Breast epithelium (tissue), 4 donors: ENCODE data around the gene NR6A1. TPM values are rescaled to one million over a fixed set of nuclear protein-coding genes. Genes with fewer than 3 reads are reported as not detected.

ENCODE experiments used
- DNase-seq, 2 donors: peaks; one replicate each; pipeline ENCODE4 v3.0.0-alpha.2; 2019; ENCODE audit warnings: low spot score in 2 of 2
- H3K27ac ChIP-seq, 2 donors: fragments of 200-600 bp; sonication (generic) in 1 of 2; one replicate each; pipeline ENCODE4 v1.5.1; 2016 to 2019; ENCODE audit warnings: mild to moderate bottlenecking in 1 of 2
- H3K27me3 ChIP-seq, 2 donors: fragments of 200-600 bp; sonication (generic) in 1 of 2; one replicate each; pipeline versions ENCODE4 v1.5.1 to v1.6.0; 2017 to 2019; ENCODE audit warnings: control low read depth in 1 of 2, mild to moderate bottlenecking in 1 of 2
- H3K36me3 ChIP-seq: fragments of 200-600 bp; one replicate; pipeline ENCODE4 v1.5.1; 2019
- H3K4me1 ChIP-seq, 2 donors: fragments of 200-600 bp; sonication (generic); one replicate each; pipeline ENCODE4 v1.5.1; 2016 to 2019; ENCODE audit warnings: control low read depth in 1 of 2
- H3K4me3 ChIP-seq, 3 donors: fragments of 200-600 bp; sonication (generic); 1 replicate in 2 of 3; 2 replicates in 1 of 3; pipeline ENCODE4 v1.5.1; 2016 to 2019; ENCODE audit warnings: mild to moderate bottlenecking in 3 of 3, moderate library complexity in 2 of 3
- H3K9me3 ChIP-seq, 2 donors: fragments of 200-600 bp; sonication (generic) in 1 of 2; one replicate each; pipeline ENCODE4 v1.5.1; 2016 to 2019; ENCODE audit warnings: control low read depth in 1 of 2
- POLR2A ChIP-seq: fragments of 450-650 bp; IDR thresholded peaks from one replicate; pipeline ENCODE4 v1.6.1; 2016; ENCODE audit warnings: antibody characterized with exemption, mild to moderate bottlenecking, moderate library complexity
- POLR2AphosphoS5 ChIP-seq, 3 donors: sonication (generic); formaldehyde crosslinking; IDR thresholded peaks; one replicate each; pipeline ENCODE4 v1.6.1; 2017; ENCODE audit warnings: antibody characterized with exemption in 3 of 3
- intact Hi-C: fragments of 100-400 bp; cut with DNase I; formaldehyde crosslinking; loops from one replicate; pipeline ENCODE4 v1.15.1; 2023; ENCODE audit warnings: low total_unique reads
- total RNA-seq, 3 donors: library from RNA; depleted of rRNA; stranded (reverse); fragments of >200 nt; gene quantifications; one replicate each; pipeline ENCODE4 v1.1.0, GENCODE V29; 2016
- TF ChIP-seq, protein P1 (sequence below), 3 donors: fragments of 450-650 bp; IDR thresholded peaks; one replicate each; pipeline ENCODE4 v1.5.1; 2016 to 2017; ENCODE audit warnings: antibody characterized with exemption in 3 of 3, mild to moderate bottlenecking in 3 of 3, moderate library complexity in 3 of 3

NR6A1 gene
- total RNA-seq, 3 donors from 2014 or later = 1.3 to 5.3 (median 3.9) TPM

DNA sequence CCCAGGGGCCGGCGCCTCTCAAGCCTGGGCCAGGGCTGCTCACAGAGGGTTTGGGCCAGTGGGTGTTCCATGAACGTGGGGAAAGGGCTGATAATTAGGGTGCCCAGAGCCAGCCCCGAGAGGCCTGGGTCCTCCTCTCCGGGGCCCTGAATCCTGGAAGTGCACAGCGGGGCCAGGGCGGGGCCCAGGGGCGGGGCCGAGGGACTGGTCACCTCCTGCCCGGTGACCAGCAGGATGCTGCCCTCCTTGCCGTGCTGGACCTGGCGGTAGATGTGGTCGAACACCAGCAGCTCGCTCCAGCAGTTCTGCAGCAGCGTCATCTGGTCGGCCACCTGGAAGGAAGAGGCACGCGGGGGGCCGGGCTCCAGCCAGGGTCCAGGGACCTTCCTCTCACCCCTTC is 278.3 kb downstream of the NR6A1 start:
- Histone ChIP-seq H3K9me3 (no peaks in the 10 kb centered on the region), H3K4me3 (no peak overlapping the region), H3K27ac (no peak overlapping the region), H3K4me1 (no peaks in the 10 kb centered on the region), H3K36me3 (no peaks in the 10 kb centered on the region), H3K27me3 (peaks cover 0 to 3% of the 10 kb centered on the region in 2 donors)
- TF ChIP-seq POLR2AphosphoS5 (IDR thresholded peaks at IDR 0.05) = no peak
- no peak for TF ChIP-seq POLR2A
- TF ChIP-seq, protein P1, sequence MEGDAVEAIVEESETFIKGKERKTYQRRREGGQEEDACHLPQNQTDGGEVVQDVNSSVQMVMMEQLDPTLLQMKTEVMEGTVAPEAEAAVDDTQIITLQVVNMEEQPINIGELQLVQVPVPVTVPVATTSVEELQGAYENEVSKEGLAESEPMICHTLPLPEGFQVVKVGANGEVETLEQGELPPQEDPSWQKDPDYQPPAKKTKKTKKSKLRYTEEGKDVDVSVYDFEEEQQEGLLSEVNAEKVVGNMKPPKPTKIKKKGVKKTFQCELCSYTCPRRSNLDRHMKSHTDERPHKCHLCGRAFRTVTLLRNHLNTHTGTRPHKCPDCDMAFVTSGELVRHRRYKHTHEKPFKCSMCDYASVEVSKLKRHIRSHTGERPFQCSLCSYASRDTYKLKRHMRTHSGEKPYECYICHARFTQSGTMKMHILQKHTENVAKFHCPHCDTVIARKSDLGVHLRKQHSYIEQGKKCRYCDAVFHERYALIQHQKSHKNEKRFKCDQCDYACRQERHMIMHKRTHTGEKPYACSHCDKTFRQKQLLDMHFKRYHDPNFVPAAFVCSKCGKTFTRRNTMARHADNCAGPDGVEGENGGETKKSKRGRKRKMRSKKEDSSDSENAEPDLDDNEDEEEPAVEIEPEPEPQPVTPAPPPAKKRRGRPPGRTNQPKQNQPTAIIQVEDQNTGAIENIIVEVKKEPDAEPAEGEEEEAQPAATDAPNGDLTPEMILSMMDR (IDR thresholded peaks at IDR 0.05) = no peak
- intact Hi-C loops = no loop called here
- DNase-seq = no peak

DNA sequence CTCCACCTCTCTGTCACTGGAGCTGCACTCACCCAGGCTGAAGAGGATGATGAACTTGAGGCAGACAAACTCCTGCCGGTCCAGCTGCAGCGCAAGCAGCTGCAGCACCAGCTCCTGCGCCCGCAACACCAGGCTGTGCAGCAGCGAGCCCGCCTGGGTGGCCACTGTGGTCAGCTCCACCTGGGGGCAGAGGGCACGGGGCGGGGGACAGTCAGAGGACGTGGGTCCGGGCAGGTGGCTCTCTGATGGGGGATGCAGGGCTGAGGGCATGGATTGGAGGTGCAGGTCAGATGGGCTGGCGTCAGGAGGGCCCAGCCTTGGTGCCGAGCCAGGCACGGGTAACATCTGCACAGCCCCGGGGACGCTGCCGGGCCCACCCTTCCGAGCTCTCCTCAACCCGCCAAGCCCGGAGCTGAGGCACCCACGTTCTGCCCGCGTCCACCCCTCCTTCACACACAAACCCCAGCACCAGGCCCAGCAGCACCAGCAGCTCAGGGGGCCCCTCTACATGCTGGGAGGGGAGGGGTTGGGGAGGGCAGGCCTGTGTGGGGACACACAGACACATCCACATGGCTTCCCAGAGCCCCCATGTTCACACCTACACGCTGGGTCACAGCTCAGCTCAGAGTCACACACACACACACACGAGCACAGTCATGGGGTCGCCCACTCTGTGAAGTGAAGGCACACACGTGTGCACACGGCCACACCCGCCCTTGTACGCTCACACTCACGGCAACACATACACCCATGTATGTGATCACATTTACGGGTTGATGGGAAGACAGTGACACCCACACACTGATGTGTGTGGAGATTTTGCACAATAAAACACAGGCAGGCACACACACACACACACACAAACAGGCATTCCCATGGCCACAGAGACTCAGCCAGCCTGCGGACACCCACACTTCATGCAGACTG is 279.8 kb downstream of the NR6A1 start:
- intact Hi-C loops = no loop called here

DNA sequence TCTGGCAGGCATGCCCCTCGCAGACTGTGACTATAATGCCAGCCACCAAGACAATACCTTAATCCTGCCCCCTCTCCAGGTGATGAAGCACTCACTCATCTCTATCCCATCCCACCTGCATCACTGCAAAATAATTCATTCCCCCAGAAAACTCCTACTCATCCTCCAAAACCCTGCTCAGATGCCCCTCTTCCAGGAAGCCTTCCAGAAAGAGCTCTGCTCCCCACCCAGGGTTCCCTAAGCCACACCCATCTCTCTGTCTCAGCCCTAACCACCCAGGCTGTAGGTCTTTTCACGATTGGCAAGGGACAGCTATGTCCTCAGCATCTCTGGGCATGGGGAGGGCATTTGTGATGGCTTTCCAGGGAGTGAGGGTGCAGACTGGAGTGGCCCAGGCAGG is 281.1 kb downstream of the NR6A1 start:
- Histone ChIP-seq H3K27me3 (peaks cover 0 to 29% of the 10 kb centered on the region in 2 donors), H3K4me3 (no peak overlapping the region), H3K27ac (no peak overlapping the region), H3K36me3 (no peaks in the 10 kb centered on the region), H3K4me1 (no peaks in the 10 kb centered on the region), H3K9me3 (no peaks in the 10 kb centered on the region)
- TF ChIP-seq POLR2A = no peak
- no peak for TF ChIP-seq POLR2AphosphoS5 (IDR thresholded peaks at IDR 0.05)
- TF ChIP-seq, protein P1 (IDR thresholded peaks at IDR 0.05) = no peak
- DNase-seq = no peak
- intact Hi-C loops = no loop called here

More for the DNA sequence above, 279.8 kb downstream of the NR6A1 start:
- H3K27ac ChIP-seq = no peak overlapping the region
- no peaks in the 10 kb centered on the region for H3K36me3 ChIP-seq
- H3K4me1 ChIP-seq = no peaks in the 10 kb centered on the region
- H3K4me3 ChIP-seq = no peak overlapping the region
- peaks cover 0 to 17% of the 10 kb centered on the region in 2 donors for H3K27me3 ChIP-seq
- TF ChIP-seq POLR2AphosphoS5 (IDR thresholded peaks at IDR 0.05) = no peak
- TF ChIP-seq, protein P1 (IDR thresholded peaks at IDR 0.05) = no peak
- TF ChIP-seq POLR2A = no peak
- DNase-seq = no peak
- H3K9me3 ChIP-seq = no peaks in the 10 kb centered on the region

DNA sequence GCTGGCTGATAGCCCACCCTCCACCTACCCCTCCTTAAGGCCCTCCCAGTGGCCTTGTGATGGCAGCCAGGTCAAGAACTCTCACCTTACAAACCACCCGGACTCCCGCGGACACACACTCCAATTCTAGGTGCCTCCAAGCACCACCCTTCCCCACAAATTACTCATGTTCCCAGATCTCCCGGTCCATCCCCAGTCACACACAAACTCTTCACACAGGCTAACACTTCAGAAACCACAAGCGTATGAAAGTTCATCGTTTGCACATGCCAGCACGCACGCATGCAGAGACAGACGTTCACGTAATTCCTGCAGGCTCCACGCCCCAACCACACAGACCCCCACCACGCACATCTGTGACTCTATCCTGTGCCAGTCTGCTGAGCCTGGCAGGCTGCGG is 281.9 kb downstream of the NR6A1 start:
- Histone ChIP-seq H3K4me1 (no peaks in the 10 kb centered on the region), H3K27me3 (peaks cover 0 to 29% of the 10 kb centered on the region in 2 donors), H3K27ac (no peak overlapping the region), H3K36me3 (no peaks in the 10 kb centered on the region), H3K9me3 (no peaks in the 10 kb centered on the region), H3K4me3 (no peak overlapping the region)
- TF ChIP-seq POLR2AphosphoS5 (IDR thresholded peaks at IDR 0.05) (no peak), POLR2A (no peak)
- TF ChIP-seq, protein P1 (IDR thresholded peaks at IDR 0.05) = no peak
- intact Hi-C loops = no loop called here
- DNase-seq = no peak

DNA sequence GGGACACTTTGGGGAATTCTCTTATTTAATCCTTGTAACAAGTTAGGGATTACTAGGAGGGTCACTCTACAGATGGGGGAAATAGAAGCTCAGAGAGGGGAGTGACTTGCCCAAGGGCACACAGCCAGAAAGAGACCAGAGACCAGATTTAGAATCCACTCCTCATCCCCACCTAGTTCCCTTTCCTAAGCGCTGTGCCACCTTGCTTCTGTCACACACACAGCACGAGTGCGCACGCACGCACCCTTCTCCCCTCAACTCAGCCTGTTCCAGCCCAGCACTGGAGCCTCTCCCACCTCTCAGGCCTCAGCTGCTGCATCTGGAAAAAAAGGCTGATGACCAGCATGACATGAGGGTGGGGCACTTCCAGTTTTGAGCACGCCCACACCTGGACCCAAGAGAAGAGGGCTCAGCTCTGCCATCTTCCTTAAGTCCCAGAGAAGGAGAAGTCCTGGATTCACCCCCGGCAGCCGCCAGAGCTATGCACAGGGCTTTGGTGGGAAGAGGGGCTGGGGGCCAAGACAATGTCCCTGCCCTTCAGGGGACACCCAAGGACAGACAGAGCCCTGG is 282.4 kb downstream of the NR6A1 start:
- TF ChIP-seq POLR2A (no peak), POLR2AphosphoS5 (IDR thresholded peaks at IDR 0.05) (no peak)
- TF ChIP-seq, protein P1 (IDR thresholded peaks at IDR 0.05) = no peak
- no peaks in the 10 kb centered on the region for H3K4me1 ChIP-seq
- no peaks in the 10 kb centered on the region for H3K36me3 ChIP-seq
- H3K27me3 ChIP-seq = peaks cover 0 to 29% of the 10 kb centered on the region in 2 donors
- intact Hi-C loops = no loop called here
- no peaks in the 10 kb centered on the region for H3K9me3 ChIP-seq
- H3K27ac ChIP-seq = no peak overlapping the region
- DNase-seq = no peak
- no peak overlapping the region for H3K4me3 ChIP-seq
